G401.6 (cell line): ENCODE results near the gene BLOC1S4.
A peak's percentile ranks its signal among the peaks of the same experiment; 100 is the strongest.

Experiments used
- FAIRE-seq: peaks from 2 replicates; lab custom pipeline; 2012; peaks lifted over from hg19 to GRCh38; lab: Jason Lieb, UNC

Gene BLOC1S4

GRCh38 chr4:6692806-6693205 lies 23.2 kb upstream of the BLOC1S4 start:
- FAIRE-seq, result no peak

GRCh38 chr4:6693231-6694176 lies 22.5 kb upstream of the BLOC1S4 start, which contains the start of gene S100P:
Gene S100P (plus strand): TSS chr4:6693878. CDS start chr4:6693933, 55 bp downstream.
- no peak for FAIRE-seq

GRCh38 chr4:6694177-6694901 lies 21.6 kb upstream of the BLOC1S4 start:
- no peak for FAIRE-seq

- FAIRE-seq, result no peak
These were observed 20.0 kb upstream of the BLOC1S4 start for GRCh38 chr4:6695660-6696610.

GRCh38 chr4:6696611-6697010 lies 19.4 kb upstream of the BLOC1S4 start:
- FAIRE-seq, result no peak

- no peak for FAIRE-seq
These were observed 18.8 kb upstream of the BLOC1S4 start for GRCh38 chr4:6697131-6697530.

GRCh38 chr4:6699388-6699787 lies 16.6 kb upstream of the BLOC1S4 start:
- FAIRE-seq, result no peak

- no peak for FAIRE-seq
These were observed 16.1 kb upstream of the BLOC1S4 start for GRCh38 chr4:6699903-6700302.

- FAIRE-seq, result no peak
These were observed 14.6 kb upstream of the BLOC1S4 start for GRCh38 chr4:6701371-6701770.

- FAIRE-seq, result no peak
These were observed 13.2 kb upstream of the BLOC1S4 start for GRCh38 chr4:6702761-6703160.

- FAIRE-seq, result no peak
These were observed 12.2 kb upstream of the BLOC1S4 start for GRCh38 chr4:6703786-6704185.

GRCh38 chr4:6705646-6706045 lies 10.3 kb upstream of the BLOC1S4 start:
- FAIRE-seq, result no peak

GRCh38 chr4:6706173-6706572 lies 9.8 kb upstream of the BLOC1S4 start:
- no peak for FAIRE-seq

GRCh38 chr4:6709230-6710114 lies 6.5 kb upstream of the BLOC1S4 start, which contains the start of gene MRFAP1L1:
Gene MRFAP1L1 (minus strand): TSS chr4:6709865. CDS start chr4:6709629, 236 bp downstream.
- FAIRE-seq, result peak; percentile 92

- FAIRE-seq, result no peak
These were observed 5.7 kb upstream of the BLOC1S4 start for GRCh38 chr4:6710282-6710681.

GRCh38 chr4:6710996-6711395 lies 5.0 kb upstream of the BLOC1S4 start:
- FAIRE-seq, result no peak

GRCh38 chr4:6714954-6715353 lies 1.0 kb upstream of the BLOC1S4 start:
- FAIRE-seq, result no peak

GRCh38 chr4:6715704-6716017 lies 313 bp upstream of the BLOC1S4 start:
- FAIRE-seq, result no peak

GRCh38 chr4:6716958-6717655 lies 1.1 kb downstream of the BLOC1S4 start:
- peak; percentile 11 for FAIRE-seq

GRCh38 chr4:6718932-6719610 lies 3.1 kb downstream of the BLOC1S4 start:
- FAIRE-seq, result no peak
